Measurements from ENCODE around the gene FNDC3B. TPM values are rescaled to one million over a fixed set of nuclear protein-coding genes. Genes with fewer than 3 reads are reported as not detected.

FNDC3B gene
- total and polyA plus RNA-seq, 9 of the 15 experiments (the other 6 are each of a cell fraction or from before 2014, with no cell fraction given), result 7.0 to 35.8 (median 16.2) TPM

GRCh38 chr3:172040078-172040980 is 951 bp downstream of the FNDC3B start (continued):
- no peak for TF ChIP-seq ZNF280A (IDR thresholded peaks at IDR 0.05; ENCODE audit: low read depth, partially characterized antibody)
- peak; percentile 97 for TF ChIP-seq REST (IDR thresholded peaks at IDR 0.05; ENCODE audit: borderline replicate concordance)
- 0 out of 2 replicates have a peak, but pooled peaks have one; percentile 42 for TF ChIP-seq REST (CRISPR knock-in tag; IDR thresholded peaks at IDR 0.05; ENCODE audit: low read depth)
- no peak for TF ChIP-seq CLOCK (CRISPR knock-in tag; IDR thresholded peaks at IDR 0.05; ENCODE audit: borderline replicate concordance)
- no peak for TF ChIP-seq COPS2 (conservative IDR thresholded peaks at IDR 0.05)
- TF ChIP-seq CHCHD3 (CRISPR knock-in tag; IDR thresholded peaks at IDR 0.05), result no peak
- TF ChIP-seq HDAC6 (IDR thresholded peaks at IDR 0.05; ENCODE audit: low read depth, low read length), result no peak
- TF ChIP-seq ZNF253 (CRISPR knock-in tag; conservative IDR thresholded peaks at IDR 0.05), result no peak
- TF ChIP-seq POLR3G (IDR thresholded peaks at IDR 0.05; ENCODE audit: extremely low read depth, insufficient read length, insufficient replicate concordance), result no peak
- no peak for TF ChIP-seq SP1 (CRISPR knock-in tag; IDR thresholded peaks at IDR 0.05)
